GM12878 (cell line): ENCODE results near the gene VCY1B.
"Not testable (repeated sequence)": the region's sequence is repeated elsewhere in the genome, so short reads cannot be mapped to it uniquely, and the experiment has no call there.

Experiments
- JUNB ChIP-seq: IDR thresholded peaks from 2 replicates; pipeline ENCODE4 v1.6.1; 2016; ENCODE audit warnings: antibody characterized with exemption, mild to moderate bottlenecking
- KDM1A ChIP-seq: fragments of 200-600 bp; sonication (generic); IDR thresholded peaks from 2 replicates; pipeline ENCODE4 v1.6.1; 2016; ENCODE audit warnings: borderline replicate concordance
- POLR2A ChIP-seq: IDR thresholded peaks from 2 replicates; pipeline ENCODE4 v1.6.1; 2011; ENCODE audit warnings: low read depth, mild to moderate bottlenecking, low read length
- POLR2AphosphoS2 ChIP-seq: IDR thresholded peaks from 2 replicates; pipeline ENCODE4 v1.6.1; 2011; ENCODE audit warnings: low read depth, mild to moderate bottlenecking, low read length, improper control_type of control experiment, moderate library complexity
- RAD21 ChIP-seq: IDR thresholded peaks from 2 replicates; pipeline ENCODE4 v1.6.1; 2011; ENCODE audit warnings: mild to moderate bottlenecking, low read depth, low read length, moderate library complexity; ENCODE audit not compliant: insufficient read depth
- RCOR1 ChIP-seq: conservative IDR thresholded peaks from 2 replicates; pipeline ENCODE4 v1.6.1; 2012; ENCODE audit warnings: low read depth, low read length, improper control_type of control experiment
- STAT1 ChIP-seq: fragments of 450-650 bp; conservative IDR thresholded peaks from 2 replicates; pipeline ENCODE4 v1.6.1; 2014; ENCODE audit warnings: antibody characterized with exemption, mild to moderate bottlenecking
- TF ChIP-seq, protein P1 (sequence below), 3 experiments: IDR thresholded peaks in 2 of 3; conservative IDR thresholded peaks in 1 of 3; 2 replicates each; pipeline ENCODE4 v1.5.1; 2011; ENCODE audit warnings: low read depth in 3 of 3, low read length in 3 of 3, mild to moderate bottlenecking in 3 of 3, control low read depth in 2 of 3, moderate library complexity in 2 of 3, inconsistent platforms in 1 of 3, mixed read lengths in 1 of 3; ENCODE audit not compliant: control insufficient read depth in 2 of 3, insufficient read depth in 1 of 3; ENCODE audit errors: extremely low read depth in 1 of 3
- TF ChIP-seq, protein P2 (sequence below): fragments of 450-650 bp; IDR thresholded peaks from 2 replicates; pipeline ENCODE4 v1.6.1; 2016; ENCODE audit warnings: mild to moderate bottlenecking
- TF ChIP-seq, protein P3 (sequence below): IDR thresholded peaks from 2 replicates; pipeline ENCODE4 v1.6.1; 2012; ENCODE audit warnings: low read depth, low read length, improper control_type of control experiment
- TF ChIP-seq, protein P4 (sequence below): fragments of 450-650 bp; IDR thresholded peaks from 2 replicates; pipeline ENCODE4 v1.6.1; 2017; ENCODE audit warnings: mild to moderate bottlenecking, moderate library complexity
- TF ChIP-seq, protein P5 (sequence below): fragments of 450-650 bp; IDR thresholded peaks from 2 replicates; pipeline ENCODE4 v1.6.1; 2016; ENCODE audit warnings: mild to moderate bottlenecking, moderate library complexity, borderline replicate concordance

DNA sequence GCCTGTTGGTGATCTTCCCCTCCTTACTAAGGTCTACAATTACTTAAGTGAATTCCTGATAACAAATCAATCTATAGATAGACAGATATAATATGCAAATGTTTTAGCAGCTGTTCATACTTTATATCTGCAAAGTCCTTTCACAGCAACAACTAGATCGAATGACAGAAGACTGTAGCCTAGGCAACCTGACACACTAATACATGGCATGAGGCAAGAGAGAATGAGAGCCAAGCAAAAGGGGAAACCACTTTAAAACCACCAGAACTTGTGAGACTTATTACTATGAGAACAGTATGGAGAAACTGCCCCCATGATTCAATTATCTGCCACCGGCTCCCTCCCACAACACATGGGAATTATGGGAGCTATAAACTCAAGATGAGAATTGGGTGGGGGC lies 44.1 kb upstream of the VCY1B start:
- not testable (repeated sequence) for TF ChIP-seq POLR2A, POLR2AphosphoS2, JUNB, RAD21, STAT1, RCOR1, KDM1A
- TF ChIP-seq, protein P1, sequence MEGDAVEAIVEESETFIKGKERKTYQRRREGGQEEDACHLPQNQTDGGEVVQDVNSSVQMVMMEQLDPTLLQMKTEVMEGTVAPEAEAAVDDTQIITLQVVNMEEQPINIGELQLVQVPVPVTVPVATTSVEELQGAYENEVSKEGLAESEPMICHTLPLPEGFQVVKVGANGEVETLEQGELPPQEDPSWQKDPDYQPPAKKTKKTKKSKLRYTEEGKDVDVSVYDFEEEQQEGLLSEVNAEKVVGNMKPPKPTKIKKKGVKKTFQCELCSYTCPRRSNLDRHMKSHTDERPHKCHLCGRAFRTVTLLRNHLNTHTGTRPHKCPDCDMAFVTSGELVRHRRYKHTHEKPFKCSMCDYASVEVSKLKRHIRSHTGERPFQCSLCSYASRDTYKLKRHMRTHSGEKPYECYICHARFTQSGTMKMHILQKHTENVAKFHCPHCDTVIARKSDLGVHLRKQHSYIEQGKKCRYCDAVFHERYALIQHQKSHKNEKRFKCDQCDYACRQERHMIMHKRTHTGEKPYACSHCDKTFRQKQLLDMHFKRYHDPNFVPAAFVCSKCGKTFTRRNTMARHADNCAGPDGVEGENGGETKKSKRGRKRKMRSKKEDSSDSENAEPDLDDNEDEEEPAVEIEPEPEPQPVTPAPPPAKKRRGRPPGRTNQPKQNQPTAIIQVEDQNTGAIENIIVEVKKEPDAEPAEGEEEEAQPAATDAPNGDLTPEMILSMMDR (IDR thresholded peaks at IDR 0.05 in 2 of 3, conservative IDR thresholded peaks at IDR 0.05 in 1 of 3; ENCODE audit: control insufficient read depth in 2 of 3, extremely low read depth in 1 of 3, insufficient read depth in 1 of 3, low read depth in 3 of 3, low read length in 3 of 3): not testable (repeated sequence)
- TF ChIP-seq, protein P2, sequence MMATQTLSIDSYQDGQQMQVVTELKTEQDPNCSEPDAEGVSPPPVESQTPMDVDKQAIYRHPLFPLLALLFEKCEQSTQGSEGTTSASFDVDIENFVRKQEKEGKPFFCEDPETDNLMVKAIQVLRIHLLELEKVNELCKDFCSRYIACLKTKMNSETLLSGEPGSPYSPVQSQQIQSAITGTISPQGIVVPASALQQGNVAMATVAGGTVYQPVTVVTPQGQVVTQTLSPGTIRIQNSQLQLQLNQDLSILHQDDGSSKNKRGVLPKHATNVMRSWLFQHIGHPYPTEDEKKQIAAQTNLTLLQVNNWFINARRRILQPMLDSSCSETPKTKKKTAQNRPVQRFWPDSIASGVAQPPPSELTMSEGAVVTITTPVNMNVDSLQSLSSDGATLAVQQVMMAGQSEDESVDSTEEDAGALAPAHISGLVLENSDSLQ: not testable (repeated sequence)
- TF ChIP-seq, protein P3, sequence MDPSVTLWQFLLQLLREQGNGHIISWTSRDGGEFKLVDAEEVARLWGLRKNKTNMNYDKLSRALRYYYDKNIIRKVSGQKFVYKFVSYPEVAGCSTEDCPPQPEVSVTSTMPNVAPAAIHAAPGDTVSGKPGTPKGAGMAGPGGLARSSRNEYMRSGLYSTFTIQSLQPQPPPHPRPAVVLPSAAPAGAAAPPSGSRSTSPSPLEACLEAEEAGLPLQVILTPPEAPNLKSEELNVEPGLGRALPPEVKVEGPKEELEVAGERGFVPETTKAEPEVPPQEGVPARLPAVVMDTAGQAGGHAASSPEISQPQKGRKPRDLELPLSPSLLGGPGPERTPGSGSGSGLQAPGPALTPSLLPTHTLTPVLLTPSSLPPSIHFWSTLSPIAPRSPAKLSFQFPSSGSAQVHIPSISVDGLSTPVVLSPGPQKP: not testable (repeated sequence)
- TF ChIP-seq, protein P4, sequence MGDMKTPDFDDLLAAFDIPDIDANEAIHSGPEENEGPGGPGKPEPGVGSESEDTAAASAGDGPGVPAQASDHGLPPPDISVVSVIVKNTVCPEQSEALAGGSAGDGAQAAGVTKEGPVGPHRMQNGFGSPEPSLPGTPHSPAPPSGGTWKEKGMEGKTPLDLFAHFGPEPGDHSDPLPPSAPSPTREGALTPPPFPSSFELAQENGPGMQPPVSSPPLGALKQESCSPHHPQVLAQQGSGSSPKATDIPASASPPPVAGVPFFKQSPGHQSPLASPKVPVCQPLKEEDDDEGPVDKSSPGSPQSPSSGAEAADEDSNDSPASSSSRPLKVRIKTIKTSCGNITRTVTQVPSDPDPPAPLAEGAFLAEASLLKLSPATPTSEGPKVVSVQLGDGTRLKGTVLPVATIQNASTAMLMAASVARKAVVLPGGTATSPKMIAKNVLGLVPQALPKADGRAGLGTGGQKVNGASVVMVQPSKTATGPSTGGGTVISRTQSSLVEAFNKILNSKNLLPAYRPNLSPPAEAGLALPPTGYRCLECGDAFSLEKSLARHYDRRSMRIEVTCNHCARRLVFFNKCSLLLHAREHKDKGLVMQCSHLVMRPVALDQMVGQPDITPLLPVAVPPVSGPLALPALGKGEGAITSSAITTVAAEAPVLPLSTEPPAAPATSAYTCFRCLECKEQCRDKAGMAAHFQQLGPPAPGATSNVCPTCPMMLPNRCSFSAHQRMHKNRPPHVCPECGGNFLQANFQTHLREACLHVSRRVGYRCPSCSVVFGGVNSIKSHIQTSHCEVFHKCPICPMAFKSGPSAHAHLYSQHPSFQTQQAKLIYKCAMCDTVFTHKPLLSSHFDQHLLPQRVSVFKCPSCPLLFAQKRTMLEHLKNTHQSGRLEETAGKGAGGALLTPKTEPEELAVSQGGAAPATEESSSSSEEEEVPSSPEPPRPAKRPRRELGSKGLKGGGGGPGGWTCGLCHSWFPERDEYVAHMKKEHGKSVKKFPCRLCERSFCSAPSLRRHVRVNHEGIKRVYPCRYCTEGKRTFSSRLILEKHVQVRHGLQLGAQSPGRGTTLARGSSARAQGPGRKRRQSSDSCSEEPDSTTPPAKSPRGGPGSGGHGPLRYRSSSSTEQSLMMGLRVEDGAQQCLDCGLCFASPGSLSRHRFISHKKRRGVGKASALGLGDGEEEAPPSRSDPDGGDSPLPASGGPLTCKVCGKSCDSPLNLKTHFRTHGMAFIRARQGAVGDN: not testable (repeated sequence)
- TF ChIP-seq, protein P5, sequence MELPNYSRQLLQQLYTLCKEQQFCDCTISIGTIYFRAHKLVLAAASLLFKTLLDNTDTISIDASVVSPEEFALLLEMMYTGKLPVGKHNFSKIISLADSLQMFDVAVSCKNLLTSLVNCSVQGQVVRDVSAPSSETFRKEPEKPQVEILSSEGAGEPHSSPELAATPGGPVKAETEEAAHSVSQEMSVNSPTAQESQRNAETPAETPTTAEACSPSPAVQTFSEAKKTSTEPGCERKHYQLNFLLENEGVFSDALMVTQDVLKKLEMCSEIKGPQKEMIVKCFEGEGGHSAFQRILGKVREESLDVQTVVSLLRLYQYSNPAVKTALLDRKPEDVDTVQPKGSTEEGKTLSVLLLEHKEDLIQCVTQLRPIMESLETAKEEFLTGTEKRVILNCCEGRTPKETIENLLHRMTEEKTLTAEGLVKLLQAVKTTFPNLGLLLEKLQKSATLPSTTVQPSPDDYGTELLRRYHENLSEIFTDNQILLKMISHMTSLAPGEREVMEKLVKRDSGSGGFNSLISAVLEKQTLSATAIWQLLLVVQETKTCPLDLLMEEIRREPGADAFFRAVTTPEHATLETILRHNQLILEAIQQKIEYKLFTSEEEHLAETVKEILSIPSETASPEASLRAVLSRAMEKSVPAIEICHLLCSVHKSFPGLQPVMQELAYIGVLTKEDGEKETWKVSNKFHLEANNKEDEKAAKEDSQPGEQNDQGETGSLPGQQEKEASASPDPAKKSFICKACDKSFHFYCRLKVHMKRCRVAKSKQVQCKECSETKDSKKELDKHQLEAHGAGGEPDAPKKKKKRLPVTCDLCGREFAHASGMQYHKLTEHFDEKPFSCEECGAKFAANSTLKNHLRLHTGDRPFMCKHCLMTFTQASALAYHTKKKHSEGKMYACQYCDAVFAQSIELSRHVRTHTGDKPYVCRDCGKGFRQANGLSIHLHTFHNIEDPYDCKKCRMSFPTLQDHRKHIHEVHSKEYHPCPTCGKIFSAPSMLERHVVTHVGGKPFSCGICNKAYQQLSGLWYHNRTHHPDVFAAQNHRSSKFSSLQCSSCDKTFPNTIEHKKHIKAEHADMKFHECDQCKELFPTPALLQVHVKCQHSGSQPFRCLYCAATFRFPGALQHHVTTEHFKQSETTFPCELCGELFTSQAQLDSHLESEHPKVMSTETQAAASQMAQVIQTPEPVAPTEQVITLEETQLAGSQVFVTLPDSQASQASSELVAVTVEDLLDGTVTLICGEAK: not testable (repeated sequence)
